GM20431 (cell line): ENCODE measurements around the gene SLC25A10.
"Not testable (repeated sequence)": the region's sequence is repeated elsewhere in the genome, so short reads cannot be mapped to it uniquely, and the experiment has no call there.

Experiments used
- in situ Hi-C: fragments of 300-500 bp; cut with MseI, MboI; formaldehyde crosslinking; loops from one replicate; pipeline ENCODE4 v1.15.0; 2020; ENCODE audit warnings: low sequenced_read_pairs; ENCODE audit not compliant: unreplicated experiment

SLC25A10 gene

DNA sequence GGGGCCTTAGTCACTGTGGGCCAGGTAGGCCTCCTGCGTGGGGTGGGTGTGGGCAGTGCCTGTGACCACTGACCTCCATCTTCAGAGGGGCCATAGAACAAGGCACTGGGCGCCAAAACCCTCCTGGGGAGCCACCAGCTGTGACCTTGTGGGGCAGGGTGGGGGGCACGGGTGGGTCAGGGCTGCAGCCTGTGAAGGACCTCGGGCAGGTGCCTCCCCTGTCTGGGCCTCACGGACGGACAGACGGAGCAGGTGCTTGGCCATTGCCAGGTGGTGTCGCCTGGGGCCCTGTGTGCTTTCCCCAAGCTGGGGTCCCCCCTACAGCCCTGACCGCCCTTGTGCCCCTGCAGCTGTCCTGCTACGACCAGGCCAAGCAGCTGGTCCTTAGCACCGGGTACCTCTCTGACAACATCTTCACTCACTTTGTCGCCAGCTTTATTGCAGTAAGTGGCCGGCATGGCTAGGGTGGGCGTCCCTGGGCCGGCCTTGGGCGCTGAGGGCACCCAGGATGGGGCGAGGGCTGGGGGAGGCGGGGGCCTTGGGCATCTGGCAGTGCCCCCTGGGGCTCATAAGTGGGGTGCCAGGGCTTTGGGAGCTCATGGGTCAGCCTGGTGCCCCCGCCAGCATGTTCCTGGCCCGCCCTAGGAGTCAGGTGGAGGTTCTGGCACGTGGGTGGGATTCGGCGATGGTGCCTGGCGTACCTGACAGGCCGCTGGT lies 5.1 kb downstream of the SLC25A10 start:
- in situ Hi-C loops: no loop called here

DNA sequence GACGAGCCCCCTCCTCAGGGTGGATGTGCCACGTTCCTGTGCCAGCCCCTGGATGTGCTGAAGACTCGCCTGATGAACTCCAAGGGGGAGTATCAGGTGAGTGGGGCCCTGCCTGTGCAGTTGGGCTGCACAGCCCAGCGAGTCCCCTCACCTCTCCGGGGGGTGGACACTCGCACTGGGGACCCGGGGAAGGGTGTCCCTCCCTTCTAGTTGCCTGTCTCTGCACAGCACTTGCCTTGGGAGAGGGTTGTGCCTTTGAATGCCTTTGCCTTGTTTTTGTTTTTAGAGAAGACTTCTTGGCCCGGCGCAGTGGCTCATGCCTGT lies 5.6 kb downstream of the SLC25A10 start:
- in situ Hi-C loops: no loop called here

DNA sequence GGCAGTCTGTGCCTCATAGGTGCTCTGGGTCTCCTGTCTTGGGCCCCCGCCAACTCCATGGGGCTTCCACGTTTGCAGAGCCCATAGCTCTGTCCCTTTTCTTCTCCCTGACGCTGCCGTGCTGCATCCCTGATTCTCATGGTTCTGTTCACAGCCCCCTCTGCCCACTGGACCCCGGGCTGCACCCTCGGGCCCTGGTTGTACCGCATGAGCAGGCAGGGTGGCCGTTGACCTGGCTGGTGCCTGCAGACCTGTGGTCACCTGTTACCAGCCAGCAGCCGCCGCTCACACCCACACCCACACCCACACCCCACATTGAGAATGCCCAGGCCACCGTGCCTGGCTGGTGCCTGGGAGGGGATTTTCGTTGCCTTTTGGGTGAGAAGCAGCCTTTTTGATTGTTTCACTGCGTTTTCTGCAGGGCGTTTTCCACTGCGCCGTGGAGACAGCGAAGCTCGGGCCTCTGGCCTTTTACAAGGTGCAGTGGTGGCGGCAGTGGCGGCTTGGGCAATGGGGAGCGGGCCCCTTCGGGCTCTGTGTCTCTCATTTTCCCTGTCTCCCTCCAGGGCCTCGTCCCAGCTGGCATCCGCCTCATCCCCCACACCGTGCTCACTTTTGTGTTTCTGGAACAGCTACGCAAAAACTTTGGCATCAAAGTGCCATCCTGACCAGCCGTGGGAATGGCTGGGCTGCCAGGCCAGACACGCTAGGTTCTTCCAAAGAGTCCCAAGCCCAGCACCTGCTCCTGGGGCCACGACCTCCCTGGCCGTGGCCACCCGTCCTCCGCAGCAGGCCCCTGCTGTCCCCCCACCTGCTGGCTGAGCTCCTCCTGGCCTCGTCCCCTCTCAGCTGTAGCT lies 7.6 kb downstream of the SLC25A10 start:
- in situ Hi-C loops: no loop called here

DNA sequence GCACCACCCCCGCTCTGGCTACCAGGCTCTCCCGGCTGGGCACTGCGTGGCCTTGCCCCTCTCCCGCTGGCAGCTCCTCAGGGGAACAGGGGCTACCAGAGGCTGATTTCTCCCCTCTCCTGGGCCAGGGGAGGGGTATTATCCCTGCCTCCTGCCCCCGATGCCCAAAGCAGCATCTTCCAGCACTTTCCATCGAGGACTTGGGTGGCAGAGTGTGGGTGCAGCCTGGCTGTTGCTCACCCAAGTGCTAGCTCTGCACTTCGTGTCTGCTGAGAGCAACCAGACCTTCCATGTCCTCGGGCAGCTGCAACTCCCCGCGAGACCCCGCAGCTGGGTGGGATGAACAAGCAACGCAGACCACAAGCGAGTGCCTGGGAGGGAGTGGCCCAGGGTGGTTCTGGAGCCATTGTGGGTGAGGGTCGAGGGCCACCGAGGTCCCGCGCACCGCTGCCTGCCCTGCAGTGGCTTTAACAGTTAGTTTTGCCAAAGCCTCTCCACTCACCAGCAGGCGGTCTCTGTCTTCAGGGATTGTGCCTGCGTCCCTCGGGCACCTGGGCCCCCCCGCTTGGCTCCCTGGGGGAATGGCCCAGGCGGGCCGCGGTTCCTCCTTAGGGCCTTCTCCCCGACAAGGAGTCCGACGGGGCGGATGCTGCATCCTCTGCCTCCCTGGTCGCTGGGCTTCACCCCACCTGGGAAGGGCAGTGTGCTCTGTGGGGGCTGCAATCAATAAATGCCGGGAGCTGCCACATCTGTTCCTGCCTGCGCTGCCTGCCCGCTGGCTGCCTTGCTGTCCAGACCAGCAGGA lies 8.4 kb downstream of the SLC25A10 start:
- in situ Hi-C loops: no loop called here

DNA sequence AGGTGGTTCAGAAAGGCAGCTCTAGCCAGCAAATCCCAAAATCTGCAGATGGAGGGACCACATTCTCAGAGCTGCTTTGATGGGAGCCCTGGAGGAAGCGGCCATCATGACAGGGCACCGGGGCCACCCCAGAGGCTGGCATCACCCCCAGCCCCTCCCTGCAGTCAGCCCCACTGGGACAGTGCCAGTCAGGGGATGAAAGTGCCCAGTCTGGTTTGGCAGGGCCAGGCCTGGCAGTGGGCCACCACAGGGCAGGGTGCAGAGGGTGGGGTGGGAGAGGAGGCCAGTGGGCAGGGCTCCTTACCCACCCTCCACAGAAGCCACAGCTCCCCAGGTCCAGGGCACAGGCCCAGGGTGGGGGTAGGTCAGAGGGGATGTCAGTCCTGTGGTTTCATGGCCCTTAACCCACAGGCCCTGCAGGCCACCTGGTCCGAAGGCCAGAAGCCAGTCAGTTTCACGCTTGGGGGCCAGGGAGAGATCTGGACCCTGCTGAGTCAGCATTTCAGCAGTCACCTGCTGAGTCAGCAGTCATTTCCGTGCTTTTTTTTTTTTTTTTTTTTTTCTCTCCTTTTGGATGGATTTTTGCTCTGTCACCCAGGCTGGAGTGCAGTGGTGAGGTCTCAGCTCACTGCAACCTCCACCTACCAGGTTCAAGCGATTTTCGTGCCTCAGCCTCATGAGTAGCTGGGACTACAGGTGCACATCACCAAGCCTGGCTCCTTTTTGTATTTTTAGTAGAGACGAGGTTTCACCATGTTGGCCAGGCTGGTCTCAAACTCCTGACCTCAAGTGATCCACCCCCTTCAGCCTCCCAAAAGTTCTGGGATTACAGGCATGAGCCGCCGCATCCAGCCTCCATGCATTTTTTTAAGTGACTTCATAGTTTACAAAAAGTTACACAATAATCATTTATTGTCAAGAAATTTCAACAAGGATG lies 10.4 kb downstream of the SLC25A10 start:
- in situ Hi-C loops: no loop called here

DNA sequence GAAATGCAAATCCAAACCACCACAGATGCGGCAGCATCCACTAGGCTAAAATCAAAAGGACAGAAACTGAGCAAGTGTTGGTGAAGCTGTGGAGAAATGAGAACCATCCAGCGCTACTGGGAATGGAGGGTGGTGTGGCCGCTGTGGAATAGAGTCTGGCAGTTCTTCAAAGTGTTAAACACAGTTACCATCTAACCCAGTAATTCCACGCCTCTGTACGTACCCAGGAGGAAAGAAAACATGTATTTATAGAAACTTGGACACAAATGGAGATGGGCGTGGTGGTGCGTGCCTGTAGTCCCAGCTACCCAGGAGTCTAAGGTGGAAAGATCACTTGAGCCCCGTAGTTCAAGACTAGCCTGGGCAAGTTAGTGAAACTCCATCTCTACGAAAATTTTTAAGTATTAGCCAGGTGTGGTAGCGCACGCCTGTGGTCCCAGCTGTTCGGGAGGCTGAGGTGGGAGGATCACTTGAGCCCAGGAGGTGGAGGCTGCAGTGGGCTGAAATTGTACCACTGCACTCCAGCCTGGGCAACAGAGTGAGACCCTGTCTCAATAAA lies 11.6 kb downstream of the SLC25A10 start:
- in situ Hi-C loops: no loop called here

DNA sequence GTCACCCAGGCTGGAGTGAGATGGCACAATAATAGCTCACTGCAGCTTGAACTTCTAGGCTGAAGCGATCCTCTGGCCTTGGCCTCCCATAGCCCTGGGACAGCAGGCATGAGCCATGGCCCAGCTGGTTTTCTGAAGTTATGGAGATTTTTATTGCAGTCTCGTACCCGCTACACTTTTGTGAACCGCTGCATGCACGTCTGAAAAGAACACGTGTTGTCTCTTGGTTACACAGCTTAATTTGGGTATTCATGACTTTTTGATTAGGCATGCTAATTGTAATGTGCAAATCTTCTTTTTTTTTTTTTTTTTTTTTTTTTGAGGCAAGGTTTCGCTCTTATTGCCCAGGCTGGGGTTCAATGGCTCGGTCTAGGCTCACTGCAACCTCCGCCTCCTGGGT lies 13.4 kb downstream of the SLC25A10 start:
- in situ Hi-C loops: no loop called here

DNA sequence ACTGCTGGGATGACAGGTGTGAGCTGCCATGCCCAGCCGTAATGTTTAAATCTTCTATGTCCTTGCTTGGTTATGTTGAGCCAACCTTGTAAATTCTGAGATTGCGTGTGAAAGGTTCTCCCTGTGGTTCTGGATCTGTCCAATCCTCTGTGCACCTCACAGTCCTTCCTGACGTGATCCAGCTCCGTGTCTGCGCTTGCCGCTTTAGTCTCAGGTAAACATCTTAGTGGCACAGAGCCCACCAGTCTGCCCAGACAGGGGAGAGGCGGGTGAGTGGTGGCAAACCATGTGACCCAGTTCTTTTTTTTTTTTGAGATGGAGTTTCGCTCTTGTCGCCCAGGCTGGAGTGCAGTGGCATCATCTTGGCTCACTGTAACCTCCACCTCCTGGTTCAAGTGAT lies 13.9 kb downstream of the SLC25A10 start:
- in situ Hi-C loops: no loop called here

- in situ Hi-C loops: no loop called here
Measured at GRCh38 chr17:81727324-81728031, 15.4 kb downstream of the SLC25A10 start.

DNA sequence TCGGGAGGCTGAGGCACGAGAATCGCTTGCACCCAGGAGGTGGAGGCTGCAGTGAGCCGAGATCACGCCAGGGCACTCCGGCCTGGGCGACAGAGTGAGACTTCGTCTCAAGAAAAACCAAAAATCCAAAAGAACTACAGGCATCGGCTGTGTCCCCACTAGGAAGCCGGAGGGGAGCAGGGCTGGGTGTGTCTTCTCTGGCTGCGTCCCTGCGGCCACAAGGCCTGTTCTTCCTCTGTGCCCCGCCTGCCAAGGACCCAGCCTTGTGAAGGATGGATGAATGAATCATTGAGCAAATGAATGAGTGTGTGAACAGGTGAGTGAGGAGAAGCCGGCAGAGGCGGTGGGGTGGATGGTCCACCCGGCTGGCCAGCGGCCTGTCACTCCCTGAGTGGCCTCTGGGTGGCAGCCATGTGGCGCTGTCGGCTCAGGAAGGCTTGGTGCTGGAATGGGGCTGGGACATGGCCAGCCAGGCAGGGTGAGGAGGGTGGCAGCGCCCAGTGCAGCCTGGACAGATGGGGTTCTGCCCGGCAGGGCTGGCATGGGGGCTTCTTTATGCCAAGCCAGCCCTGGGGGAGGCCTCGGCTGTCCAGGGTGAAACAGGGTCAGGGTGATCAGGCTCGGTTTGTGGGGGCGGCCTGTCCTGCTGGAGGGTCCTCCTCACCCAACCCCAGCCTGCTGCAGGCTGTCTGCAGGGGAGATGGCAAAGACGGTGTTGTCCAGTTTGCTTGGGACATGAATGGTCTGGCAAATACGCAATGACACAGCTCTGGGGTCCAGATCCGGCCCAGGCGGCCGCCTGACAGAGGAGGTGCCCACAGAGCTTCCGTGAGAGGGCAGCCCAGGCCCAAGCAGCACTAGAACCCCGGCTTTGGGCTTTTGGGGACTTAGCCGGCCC lies 21.7 kb downstream of the SLC25A10 start:
- in situ Hi-C loops: no loop called here

- in situ Hi-C loops: no loop called here
Measured at GRCh38 chr17:81734405-81735263, 22.6 kb downstream of the SLC25A10 start.

DNA sequence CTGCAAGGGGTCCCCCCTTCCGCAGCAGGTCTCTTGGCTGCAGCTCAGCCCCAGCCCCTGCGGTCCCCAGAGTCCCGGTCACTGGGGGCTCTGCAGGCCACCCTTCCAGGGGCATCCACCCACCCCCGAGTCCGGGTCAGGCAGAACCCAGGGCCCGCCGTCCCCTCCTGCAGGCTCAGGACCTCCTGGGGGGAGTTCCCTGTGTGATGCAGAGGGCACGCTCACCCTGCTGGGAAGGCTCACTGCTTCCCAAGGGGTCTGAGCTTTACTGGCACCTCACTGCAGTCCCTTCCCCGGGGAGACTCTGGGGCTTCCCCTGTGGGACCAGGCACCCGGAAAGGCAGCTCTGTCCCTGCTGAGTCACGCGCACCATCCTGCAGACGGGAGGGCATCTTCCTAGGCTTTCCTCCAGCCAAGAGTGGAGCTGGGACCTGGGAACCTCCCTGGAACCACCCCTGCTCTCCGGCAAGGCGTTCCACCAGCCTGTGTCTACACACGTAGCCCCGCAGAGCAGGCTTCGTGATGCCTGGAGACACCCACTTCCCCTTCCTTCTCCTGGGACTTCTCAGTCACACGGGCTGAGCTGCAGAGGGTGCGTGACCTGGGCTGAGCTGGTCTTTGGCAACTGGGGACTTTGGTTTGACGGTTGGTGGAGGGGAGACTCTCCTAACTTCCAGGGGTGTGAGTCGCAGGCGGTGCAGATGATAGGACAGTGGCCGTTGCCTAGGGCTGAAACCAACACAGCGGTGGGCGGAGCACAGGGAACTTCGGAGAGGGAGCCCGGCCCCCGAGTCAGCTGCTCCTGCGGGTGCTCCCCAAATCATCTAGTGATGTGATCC lies 23.4 kb downstream of the SLC25A10 start:
- in situ Hi-C loops: no loop called here

DNA sequence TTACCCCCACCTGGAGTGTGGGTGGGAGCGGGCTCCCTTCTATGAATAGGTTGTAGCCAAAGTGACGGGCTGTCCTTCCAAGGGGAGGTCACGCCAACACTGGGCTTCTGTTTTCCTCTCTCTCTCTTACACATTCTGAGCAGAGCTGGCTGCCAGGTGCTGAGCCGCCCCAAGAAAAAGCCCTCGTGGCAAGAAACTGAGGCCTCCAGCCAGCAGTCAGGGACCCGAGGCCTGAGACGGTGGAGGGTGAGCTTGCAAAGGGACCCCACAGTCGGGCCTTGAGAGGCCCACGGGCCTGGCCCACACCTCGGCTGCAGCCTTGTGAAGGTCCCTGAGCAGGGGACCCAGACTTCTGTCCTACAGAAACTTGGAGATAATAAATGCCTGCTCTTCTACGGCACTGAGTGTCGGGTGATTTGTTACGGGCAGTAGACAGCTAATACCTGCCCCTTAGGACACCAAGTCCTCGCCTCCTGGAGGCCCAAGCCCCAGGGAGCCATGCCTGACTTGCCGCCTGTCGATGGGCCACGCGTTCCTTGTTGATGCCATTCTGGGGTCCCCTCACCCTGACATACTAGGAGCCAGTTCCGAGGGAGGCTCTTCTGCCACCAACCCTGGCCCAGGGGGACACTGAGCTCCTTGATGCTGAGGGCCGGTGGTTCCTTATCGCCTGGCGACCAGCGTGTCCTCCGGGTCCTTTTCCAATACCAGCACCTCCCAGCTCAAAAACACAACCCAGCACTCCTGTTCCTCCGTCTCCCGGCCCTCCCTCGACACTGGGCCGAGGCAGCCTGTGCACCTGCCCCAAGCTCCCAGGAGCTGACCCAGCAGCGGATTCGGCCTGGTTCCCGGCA lies 26.1 kb downstream of the SLC25A10 start:
- in situ Hi-C loops: no loop called here

DNA sequence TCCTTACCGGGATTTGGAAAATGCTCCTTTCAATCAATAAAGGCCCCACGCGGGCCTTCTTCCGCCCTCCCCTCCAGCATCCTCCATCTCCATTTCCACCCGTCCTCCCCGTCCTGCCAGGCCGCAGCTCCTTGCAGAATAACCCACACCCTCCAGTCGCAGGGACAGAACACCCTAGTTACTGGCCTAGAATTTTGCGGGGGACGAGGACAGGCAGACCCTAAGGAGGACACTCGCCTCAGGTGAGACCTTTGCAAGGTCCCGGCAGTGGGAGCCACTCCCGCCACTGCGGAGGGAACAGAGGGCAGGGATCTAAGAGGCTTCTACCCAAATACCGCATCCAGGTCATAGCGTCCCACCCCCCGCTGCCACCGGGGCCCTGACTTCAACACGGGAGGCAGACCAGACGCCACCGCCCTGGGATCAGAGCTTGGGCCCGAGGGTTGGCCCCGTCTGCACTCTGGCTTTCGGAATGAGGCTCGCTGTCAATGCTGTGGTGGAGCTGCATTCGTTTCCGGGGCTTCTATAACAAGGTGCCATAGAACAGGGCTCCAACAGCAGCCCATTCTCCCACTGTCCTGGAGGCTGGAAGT lies 26.8 kb downstream of the SLC25A10 start:
- in situ Hi-C loops: no loop called here

- in situ Hi-C loops: not testable (repeated sequence)
Measured at GRCh38 chr17:81739593-81739992, 27.5 kb downstream of the SLC25A10 start.
